SK-N-SH (cell line): ENCODE data around the gene SPAG8. TPM values are rescaled to one million over a fixed set of nuclear protein-coding genes. Genes with fewer than 3 reads are reported as not detected.

ENCODE experiments used
- CTCF ChIA-PET: fragments of 300-600, 350-600 bp; formaldehyde crosslinking; extraction: SDS; loops from one replicate; lab custom pipeline; 2021; lab: Yijun Ruan, JAX
- POLR2A ChIA-PET: fragments of 350-600 bp; sonication (Branson Sonifier 250); formaldehyde crosslinking; extraction: SDS; loops from one replicate; lab custom pipeline; 2020; ENCODE audit warnings: antibody characterized with exemption, inconsistent platforms; lab: Yijun Ruan, JAX
- DNase-seq: peaks from one replicate; pipeline ENCODE4 v3.0.0; 2012
- H2AFZ ChIP-seq: fragments of 200-600 bp; sonication (generic); 2 replicates; pipeline ENCODE4 v1.8.1; 2016; ENCODE audit warnings: antibody characterized with exemption, mild to moderate bottlenecking, low read depth
- H3F3A ChIP-seq: fragments of 200-600 bp; sonication (generic); replicated peaks from 2 replicates; pipeline ENCODE3; 2016; ENCODE audit warnings: antibody characterized with exemption, mild to moderate bottlenecking; ENCODE audit not compliant: insufficient read depth
- H3K27ac ChIP-seq, 2 experiments: fragments of 200-500 bp in 1 of 2; fragments of 200-600 bp in 1 of 2; sonication (Bioruptor generic) in 1 of 2; sonication (generic), shearing (Covaris generic) in 1 of 2; 2 replicates each; pipeline versions ENCODE4 v1.5.1 to v1.6.1; 2014 to 2016; ENCODE audit warnings: low read depth in 2 of 2, inconsistent platforms in 1 of 2, low read length in 1 of 2, mild to moderate bottlenecking in 1 of 2, mixed read lengths in 1 of 2
- H3K27me3 ChIP-seq: fragments of 200-600 bp; sonication (generic), shearing (Covaris generic); 2 replicates; pipeline ENCODE4 v1.6.1; 2016; ENCODE audit warnings: mixed run types; ENCODE audit not compliant: insufficient read depth
- H3K36me3 ChIP-seq, 2 experiments: fragments of 200-500 bp in 1 of 2; fragments of 200-600 bp in 1 of 2; sonication (Bioruptor generic) in 1 of 2; sonication (generic) in 1 of 2; replicated peaks in 1 of 2; 2 replicates each; pipeline versions ENCODE3 to v1.5.1; 2014 to 2016; ENCODE audit warnings: low read length in 1 of 2, mild to moderate bottlenecking in 1 of 2; ENCODE audit not compliant: insufficient read depth in 2 of 2, control insufficient read depth in 1 of 2
- H3K4me1 ChIP-seq, 2 experiments: fragments of 200-500 bp in 1 of 2; fragments of 200-600 bp in 1 of 2; sonication (Bioruptor generic) in 1 of 2; sonication (generic), shearing (Covaris generic) in 1 of 2; 2 replicates each; pipeline versions ENCODE4 v1.5.1 to v1.6.1; 2014 to 2016; ENCODE audit warnings: low read depth in 1 of 2, low read length in 1 of 2, mixed run types in 1 of 2; ENCODE audit not compliant: insufficient read depth in 2 of 2, control insufficient read depth in 1 of 2
- H3K4me2 ChIP-seq: fragments of 200-600 bp; sonication (generic), shearing (Covaris generic); 2 replicates; pipeline ENCODE4 v1.6.1; 2017; ENCODE audit warnings: mixed run types
- H3K4me3 ChIP-seq, 2 experiments: fragments of 200-500 bp in 1 of 2; fragments of 200-600 bp in 1 of 2; sonication (Bioruptor generic) in 1 of 2; sonication (generic), shearing (Covaris generic) in 1 of 2; 2 replicates each; pipeline versions ENCODE4 v1.5.1 to v1.8.1; 2014 to 2016; ENCODE audit warnings: low read depth in 2 of 2, inconsistent platforms in 1 of 2, low read length in 1 of 2, mild to moderate bottlenecking in 1 of 2, mixed read lengths in 1 of 2, moderate library complexity in 1 of 2
- H3K79me2 ChIP-seq: fragments of 200-600 bp; sonication (generic); 2 replicates; pipeline ENCODE4 v1.8.1; 2017; ENCODE audit warnings: mild to moderate bottlenecking; ENCODE audit not compliant: insufficient read depth
- H3K9ac ChIP-seq: fragments of 200-600 bp; sonication (generic); 2 replicates; pipeline ENCODE4 v1.6.1; 2017; ENCODE audit warnings: mixed run types
- H3K9me2 ChIP-seq: fragments of 200-600 bp; sonication (generic); 2 replicates; pipeline ENCODE4 v1.6.1; 2017; ENCODE audit warnings: mixed run types
- H3K9me3 ChIP-seq: fragments of 200-600 bp; sonication (generic); 2 replicates; pipeline ENCODE4 v1.6.1; 2017; ENCODE audit warnings: mixed run types, mild to moderate bottlenecking, moderate library complexity
- H4K20me1 ChIP-seq: fragments of 200-600 bp; sonication (generic); 2 replicates; pipeline ENCODE4 v1.6.1; 2017; ENCODE audit warnings: mild to moderate bottlenecking, mixed run types; ENCODE audit not compliant: insufficient read depth
- FOSL2 ChIP-seq: IDR thresholded peaks from 2 replicates; pipeline ENCODE4 v1.4.0; 2012; ENCODE audit warnings: low read depth, mild to moderate bottlenecking, moderate library complexity, borderline replicate concordance
- FOXJ3 ChIP-seq: sonication (generic); formaldehyde crosslinking; IDR thresholded peaks from 2 replicates; pipeline ENCODE4 v1.5.1; 2020; ENCODE audit warnings: mild to moderate bottlenecking, missing genetic modification reagents
- FOXM1 ChIP-seq: IDR thresholded peaks from 2 replicates; pipeline ENCODE4 v1.4.0; 2012; ENCODE audit warnings: low read depth, mild to moderate bottlenecking
- GABPA ChIP-seq: IDR thresholded peaks from 2 replicates; pipeline ENCODE4 v1.4.0; 2012; ENCODE audit warnings: low read depth, mild to moderate bottlenecking
- IRF3 ChIP-seq: fragments of 150-350 bp; IDR thresholded peaks from 2 replicates; pipeline ENCODE4 v1.6.1; 2016; ENCODE audit warnings: mild to moderate bottlenecking, low read depth, low read length
- JUND ChIP-seq: IDR thresholded peaks from 2 replicates; pipeline ENCODE4 v1.4.0; 2012
- MXI1 ChIP-seq: IDR thresholded peaks from 2 replicates; pipeline ENCODE4 v1.6.1; 2012; ENCODE audit warnings: mild to moderate bottlenecking, low read depth, low read length, improper control_type of control experiment
- NFIC ChIP-seq: IDR thresholded peaks from 2 replicates; pipeline ENCODE4 v1.4.0; 2012; ENCODE audit warnings: borderline replicate concordance
- NRF1 ChIP-seq: IDR thresholded peaks from 2 replicates; pipeline ENCODE4 v1.6.1; 2012; ENCODE audit warnings: low read depth, mild to moderate bottlenecking, low read length
- PBX3 ChIP-seq: IDR thresholded peaks from 2 replicates; pipeline ENCODE4; 2012
- POLR2AphosphoS5 ChIP-seq: IDR thresholded peaks from 2 replicates; pipeline ENCODE4 v1.6.1; 2012; ENCODE audit warnings: low read depth, low read length
- RCOR1 ChIP-seq: fragments of 150-350 bp; IDR thresholded peaks from 2 replicates; pipeline ENCODE4 v1.6.1; 2017; ENCODE audit warnings: antibody characterized with exemption, low read length
- RXRA ChIP-seq: IDR thresholded peaks from 2 replicates; pipeline ENCODE4 v1.4.0; 2012; ENCODE audit warnings: low read depth, mild to moderate bottlenecking, borderline replicate concordance
- SIN3A ChIP-seq: IDR thresholded peaks from 2 replicates; pipeline ENCODE4 v1.6.1; 2012; ENCODE audit warnings: low read depth, mild to moderate bottlenecking, low read length, moderate library complexity, borderline replicate concordance
- SMC3 ChIP-seq: IDR thresholded peaks from 2 replicates; pipeline ENCODE4 v1.6.1; 2012; ENCODE audit warnings: low read depth, low read length, improper control_type of control experiment
- TEAD4 ChIP-seq: IDR thresholded peaks from 2 replicates; pipeline ENCODE4 v1.4.0; 2012; ENCODE audit warnings: mild to moderate bottlenecking, borderline replicate concordance; ENCODE audit not compliant: insufficient read depth
- USF2 ChIP-seq: fragments of 150-350 bp; IDR thresholded peaks from 2 replicates; pipeline ENCODE4 v1.6.1; 2017; ENCODE audit warnings: antibody characterized with exemption, low read length, low read depth, borderline replicate concordance
- ZBTB33 ChIP-seq: IDR thresholded peaks from 2 replicates; pipeline ENCODE4 v1.4.0; 2012; ENCODE audit warnings: low read depth, borderline replicate concordance
- WGBS: methylation state at CpG from one replicate; pipeline ENCODE4 v1.1.6; 2017; ENCODE audit warnings: low lambda C conversion rate; 5-methylcytosine and 5-hydroxymethylcytosine counted together
- polyA plus RNA-seq, 3 experiments: library from polyadenylated mRNA; depleted of rRNA; stranded (reverse); fragments of >200 nt; gene quantifications; 2 replicates each; pipeline ENCODE4 v1.2.3, GENCODE V29; 2012

SPAG8 gene
- polyA plus RNA-seq, 1 of the 3 experiments (the other 2 are of a cell fraction) = 1.5 TPM

GRCh38 chr9:35806101-35806500 lies 6.0 kb downstream of the SPAG8 start (continued):
- TF ChIP-seq USF2 (no peak), MXI1 (no peak)

- CTCF ChIA-PET = interaction anchor here (1.1 to 2.2 kb wide), 5 partner anchors 9 to 81 kb away, joined by 3 to 13 read pairs (median 3); partner anchors contain the start of gene SPAG8
- DNase-seq = no peak
- POLR2A ChIA-PET = no interaction called here
Measured at GRCh38 chr9:35801328-35802128, 10.5 kb downstream of the SPAG8 start.

More at GRCh38 chr9:35801328-35802128, 10.5 kb downstream of the SPAG8 start:
- Histone ChIP-seq H3F3A (peaks cover 13% of the 10 kb centered on the region), H2AFZ (no peak overlapping the region), H3K27me3 (no peaks in the 10 kb centered on the region), H3K9me2 (no peaks in the 10 kb centered on the region), H3K4me1 (peaks cover 0 to 9% of the 10 kb centered on the region in 2 experiments; a peak in 2 of 4 replicates), H3K27ac (no peak overlapping the region), H4K20me1 (no peaks in the 10 kb centered on the region), H3K9me3 (no peaks in the 10 kb centered on the region), H3K4me2 (no peak overlapping the region), H3K79me2 (no peaks in the 10 kb centered on the region), H3K9ac (no peak overlapping the region), H3K4me3 (no peak overlapping the region), H3K36me3 (peaks cover 0 to 29% of the 10 kb centered on the region in 2 experiments)
- WGBS = 89% methylated on average over 13 of the region's 13 CpGs
- no peak for TF ChIP-seq IRF3
- TF ChIP-seq PBX3 = no peak
- TF ChIP-seq TEAD4 = no peak
- TF ChIP-seq NFIC = no peak
- TF ChIP-seq RXRA = no peak
- TF ChIP-seq NRF1 = no peak
- TF ChIP-seq SMC3 = no peak
- no peak for TF ChIP-seq POLR2AphosphoS5
- TF ChIP-seq FOXJ3 (CRISPR knock-in tag) = no peak
- no peak for TF ChIP-seq ZBTB33
- TF ChIP-seq JUND = no peak
- no peak for TF ChIP-seq FOXM1
- no peak for TF ChIP-seq GABPA
- no peak for TF ChIP-seq SIN3A
- TF ChIP-seq RCOR1 = no peak
- TF ChIP-seq FOSL2 = no peak
